Measurements from ENCODE around the gene PDCD6IP.

GRCh38 chr3:33791477-33792166 lies 6.8 kb upstream of the PDCD6IP start:
- TF ChIP-seq CTCF (tag by site-specific recombination; IDR thresholded peaks at IDR 0.05) (no peak), ZNF341 (tag by site-specific recombination; IDR thresholded peaks at IDR 0.05; ENCODE audit: low read depth) (no peak), PBX3 (CRISPR knock-in tag; IDR thresholded peaks at IDR 0.05) (no peak), ZNF660 (tag by site-specific recombination; IDR thresholded peaks at IDR 0.05) (no peak), PRDM1 (tag by site-specific recombination; IDR thresholded peaks at IDR 0.05) (no peak), ZNF274 (IDR thresholded peaks at IDR 0.05; ENCODE audit: low read length) (no peak), ZNF274 (tag by site-specific recombination; IDR thresholded peaks at IDR 0.05; ENCODE audit: borderline replicate concordance) (no peak), PRDM4 (tag by site-specific recombination; IDR thresholded peaks at IDR 0.05) (no peak), ATF2 (tag by site-specific recombination; IDR thresholded peaks at IDR 0.05; ENCODE audit: low read depth) (no peak), ZNF791 (tag by site-specific recombination; IDR thresholded peaks at IDR 0.05) (no peak), ZNF639 (tag by site-specific recombination; IDR thresholded peaks at IDR 0.05) (no peak), SP3 (tag by site-specific recombination; IDR thresholded peaks at IDR 0.05) (no peak), ZNF155 (tag by site-specific recombination; IDR thresholded peaks at IDR 0.05) (no peak), ZNF148 (tag by site-specific recombination; IDR thresholded peaks at IDR 0.05; ENCODE audit: borderline replicate concordance) (no peak)
